ENCODE measurements around the gene ZBP1. TPM values are rescaled to one million over a fixed set of nuclear protein-coding genes. Genes with fewer than 3 reads are reported as not detected.

Gene ZBP1
- total and polyA plus RNA-seq, 10 of the 15 experiments (the other 5 are each of a cell fraction or from before 2014, with no cell fraction given) = 0.93 to 10.6 (median 4.8) TPM

- CTCF ChIA-PET = interaction anchor here (3.2 kb wide), 1 partner anchor 104 kb away, joined by 13 read pairs; no protein-coding TSS in a partner anchor
Observed at GRCh38 chr20:57603120-57603519, 17.1 kb downstream of the ZBP1 start.

DNA sequence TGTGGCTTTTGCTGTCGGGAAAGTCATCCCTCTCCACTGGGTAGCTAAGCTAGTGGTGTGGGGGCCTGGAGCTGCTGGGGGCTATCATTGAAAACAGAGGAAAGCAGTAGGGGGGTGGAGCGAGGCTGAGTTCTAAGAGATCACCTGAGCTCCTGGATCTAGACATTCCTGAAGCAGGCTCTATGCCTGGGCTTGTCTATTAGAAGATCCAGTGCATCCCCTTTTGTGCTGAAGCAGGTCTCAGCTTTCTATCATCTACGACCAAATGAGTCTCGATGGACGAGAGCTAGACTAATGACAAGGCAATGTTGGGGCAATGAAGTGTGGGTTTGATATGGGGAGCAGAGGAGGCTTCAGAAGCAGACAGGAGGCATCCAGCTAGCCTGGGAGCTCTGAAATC, 18.5 kb downstream of the ZBP1 start:
- RAD21 ChIA-PET (ENCODE audit: unreplicated experiment) = interaction anchor here (0.8 to 1.6 kb wide), 5 partner anchors 16 to 572 kb away, joined by 3 to 4 read pairs (median 3); partner anchors contain the start of gene ZBP1
- in situ Hi-C loops (cut with MboI) = no loop called here
- Histone ChIP-seq H3K4me2 (ENCODE audit: control insufficient read depth, insufficient read depth) (no peak overlapping the region), H3K9me3 (replicated peaks; ENCODE audit: control insufficient read depth, insufficient read depth, low read length) (no peaks in the 10 kb centered on the region; the same call in 2 of the 3 replicates), H3K36me3 (ENCODE audit: control insufficient read depth in 2 of 2, insufficient read depth in 2 of 2, low read length in 1 of 2) (no peaks in the 10 kb centered on the region; a peak in 1 of 4 replicates), H2AFZ (ENCODE audit: control insufficient read depth, low read depth, low read length) (no peak overlapping the region), H3K27me3 (replicated peaks in 1 of 2; ENCODE audit: control insufficient read depth in 2 of 2, insufficient read depth in 2 of 2, low read length in 1 of 2) (no peaks in the 10 kb centered on the region), H3K4me3 (no peak overlapping the region), H3K4me1 (ENCODE audit: control insufficient read depth, insufficient read depth, low read length) (peaks cover 13% of the 10 kb centered on the region), H3K79me2 (ENCODE audit: control insufficient read depth, insufficient read depth, low read length) (no peaks in the 10 kb centered on the region), H3K9ac (ENCODE audit: control insufficient read depth, insufficient read depth, low read length) (no peak overlapping the region), H3K27ac (ENCODE audit: control insufficient read depth, insufficient read depth) (no peak overlapping the region), H4K20me1 (ENCODE audit: control insufficient read depth, insufficient read depth) (no peaks in the 10 kb centered on the region)
- POLR2A ChIA-PET = no interaction called here
- no peak for ATAC-seq
- SMC1A ChIA-PET (ENCODE audit: uncharacterized antibody, unreplicated experiment) = interaction anchor here (1.0 kb wide), 3 partner anchors 16 to 104 kb away, joined by 3 read pairs; no protein-coding TSS in a partner anchor
- FAIRE-seq = no peak
- CTCF ChIA-PET = interaction anchor here (0.9 to 3.2 kb wide), 8 partner anchors 17 to 590 kb away, joined by 3 to 14 read pairs (median 4); partner anchors contain the start of gene ZBP1
- DNase-seq (ENCODE audit: low read depth, low spot score) = no peak
- WGBS (ENCODE audit: insufficient coverage, insufficient replicate concordance, low lambda C conversion rate, missing lambda C conversion rate) = 18% methylated on average over 5 of the region's 5 CpGs
- intact Hi-C loops (cut with micrococcal nuclease; ENCODE audit: unreplicated experiment) = no loop called here
- BruUV-seq (replicated peaks) = no TSS peak
- TF ChIP-seq KAT2A (conservative IDR thresholded peaks at IDR 0.05; ENCODE audit: control insufficient read depth, low read depth, low read length) = no peak
- TF ChIP-seq MEF2A (IDR thresholded peaks at IDR 0.05; ENCODE audit: insufficient read depth, low read depth, low read length) = no peak
- TF ChIP-seq MYB (IDR thresholded peaks at IDR 0.05; ENCODE audit: borderline replicate concordance, low read depth, low read length) = no peak
- TF ChIP-seq ZBED1 (IDR thresholded peaks at IDR 0.05; ENCODE audit: borderline replicate concordance) = no peak
- TF ChIP-seq IKZF1 (conservative IDR thresholded peaks at IDR 0.05) = no peak
- TF ChIP-seq, protein P1, sequence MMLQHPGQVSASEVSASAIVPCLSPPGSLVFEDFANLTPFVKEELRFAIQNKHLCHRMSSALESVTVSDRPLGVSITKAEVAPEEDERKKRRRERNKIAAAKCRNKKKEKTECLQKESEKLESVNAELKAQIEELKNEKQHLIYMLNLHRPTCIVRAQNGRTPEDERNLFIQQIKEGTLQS (IDR thresholded peaks at IDR 0.05; ENCODE audit: borderline replicate concordance, extremely low read depth, low read depth, low read length) = no peak
- no peak for TF ChIP-seq KDM1A (IDR thresholded peaks at IDR 0.05; ENCODE audit: borderline replicate concordance)
- no peak for TF ChIP-seq CBX5 (IDR thresholded peaks at IDR 0.05; ENCODE audit: low read depth)
- no peak for TF ChIP-seq MTA2 (IDR thresholded peaks at IDR 0.05; ENCODE audit: low read depth)
- no peak for TF ChIP-seq BRCA1 (IDR thresholded peaks at IDR 0.05; ENCODE audit: low read depth, low read length)
- no peak for TF ChIP-seq GABPA (IDR thresholded peaks at IDR 0.05; ENCODE audit: low read depth)
- TF ChIP-seq ZNF207 (IDR thresholded peaks at IDR 0.05; ENCODE audit: borderline replicate concordance) = no peak
- TF ChIP-seq IKZF2 (IDR thresholded peaks at IDR 0.05) = no peak

More at GRCh38 chr20:57603120-57603519, 17.1 kb downstream of the ZBP1 start:
- H3K27ac ChIP-seq (ENCODE audit: control insufficient read depth, insufficient read depth) = no peak overlapping the region
- no peaks in the 10 kb centered on the region; a peak in 1 of 4 replicates for H3K36me3 ChIP-seq (ENCODE audit: control insufficient read depth in 2 of 2, insufficient read depth in 2 of 2, low read length in 1 of 2)
- ATAC-seq (no peak), DNase-seq (ENCODE audit: low read depth, low spot score) (no peak), FAIRE-seq (no peak)
- TF ChIP-seq MEF2B (IDR thresholded peaks at IDR 0.05; ENCODE audit: partially characterized antibody, poor library complexity, severe bottlenecking) (no peak), USF1 (IDR thresholded peaks at IDR 0.05; ENCODE audit: borderline replicate concordance, extremely low read length, insufficient read depth, low read depth, low read length) (peak; percentile 12), NFYB (IDR thresholded peaks at IDR 0.05; ENCODE audit: insufficient read depth, low read depth, low read length) (peak; percentile 72)
- no peaks in the 10 kb centered on the region; the same call in 2 of the 3 replicates for H3K9me3 ChIP-seq (replicated peaks; ENCODE audit: control insufficient read depth, insufficient read depth, low read length)
- 64% methylated on average over 10 of the region's 10 CpGs for WGBS (ENCODE audit: insufficient coverage, insufficient replicate concordance, low lambda C conversion rate, missing lambda C conversion rate)
- H3K4me2 ChIP-seq (ENCODE audit: control insufficient read depth, insufficient read depth) = no peak overlapping the region
- H3K4me1 ChIP-seq (ENCODE audit: control insufficient read depth, insufficient read depth, low read length) = peaks cover 13% of the 10 kb centered on the region
- H3K79me2 ChIP-seq (ENCODE audit: control insufficient read depth, insufficient read depth, low read length) = no peaks in the 10 kb centered on the region
- RAD21 ChIA-PET (ENCODE audit: unreplicated experiment) = no interaction called here
- in situ Hi-C loops (cut with MboI) (no loop called here), intact Hi-C loops (cut with micrococcal nuclease; ENCODE audit: unreplicated experiment) (no loop called here)
- no peaks in the 10 kb centered on the region for H4K20me1 ChIP-seq (ENCODE audit: control insufficient read depth, insufficient read depth)
- H2AFZ ChIP-seq (ENCODE audit: control insufficient read depth, low read depth, low read length) = no peak overlapping the region
- no TSS peak for BruUV-seq (replicated peaks)
- no peak overlapping the region for H3K9ac ChIP-seq (ENCODE audit: control insufficient read depth, insufficient read depth, low read length)
- H3K27me3 ChIP-seq (replicated peaks in 1 of 2; ENCODE audit: control insufficient read depth in 2 of 2, insufficient read depth in 2 of 2, low read length in 1 of 2) = no peaks in the 10 kb centered on the region
- POLR2A ChIA-PET = no interaction called here
- SMC1A ChIA-PET (ENCODE audit: uncharacterized antibody, unreplicated experiment) = no interaction called here
- H3K4me3 ChIP-seq = no peak overlapping the region
